T-helper 2 cell treated with Interferon-gamma antibody and Interleukin-4, amounts not matched to agents 5 μg/mL and 100 μg/mL, for 36 hours (primary cell): ENCODE results near the gene DPY19L3.
"Not testable (repeated sequence)": the region's sequence is repeated elsewhere in the genome, so short reads cannot be mapped to it uniquely, and the experiment has no call there.

Experiments used
- DNase-seq: peaks from one replicate; pipeline ENCODE4 v3.0.0; 2021; ENCODE audit warnings: low spot score
- H3K27ac Mint-ChIP-seq: one replicate; pipeline ENCODE4 v1.8.0; 2021; ENCODE audit warnings: mild to moderate bottlenecking, mixed read lengths
- H3K27me3 Mint-ChIP-seq: one replicate; pipeline ENCODE4 v1.8.0; 2021; ENCODE audit warnings: low read depth, mixed read lengths
- H3K36me3 Mint-ChIP-seq: one replicate; pipeline ENCODE4 v1.8.0; 2021; ENCODE audit warnings: low read depth, mixed read lengths
- H3K4me1 Mint-ChIP-seq: one replicate; pipeline ENCODE4 v1.8.0; 2021; ENCODE audit warnings: low read depth, mixed read lengths
- H3K4me3 Mint-ChIP-seq: one replicate; pipeline ENCODE4 v1.8.0; 2022; ENCODE audit warnings: mild to moderate bottlenecking, moderate library complexity, mixed read lengths
- H3K9me3 Mint-ChIP-seq: one replicate; pipeline ENCODE4 v1.8.0; 2021; ENCODE audit warnings: mixed read lengths

Gene DPY19L3

GRCh38 chr19:32442650-32443049 lies 37.1 kb downstream of the DPY19L3 start:
- no peaks in the 10 kb centered on the region for H3K4me1 Mint-ChIP-seq
- no peak for DNase-seq
- H3K27me3 Mint-ChIP-seq, result no peaks in the 10 kb centered on the region
- H3K4me3 Mint-ChIP-seq, result no peak overlapping the region
- no peaks in the 10 kb centered on the region for H3K9me3 Mint-ChIP-seq
- peaks cover 3% of the 10 kb centered on the region for H3K36me3 Mint-ChIP-seq
- no peak overlapping the region for H3K27ac Mint-ChIP-seq

GRCh38 chr19:32447534-32447933 lies 42.0 kb downstream of the DPY19L3 start:
- H3K4me3 Mint-ChIP-seq, H3K36me3 Mint-ChIP-seq, H3K4me1 Mint-ChIP-seq, H3K9me3 Mint-ChIP-seq, H3K27me3 Mint-ChIP-seq, DNase-seq, H3K27ac Mint-ChIP-seq: not testable (repeated sequence)

DNA sequence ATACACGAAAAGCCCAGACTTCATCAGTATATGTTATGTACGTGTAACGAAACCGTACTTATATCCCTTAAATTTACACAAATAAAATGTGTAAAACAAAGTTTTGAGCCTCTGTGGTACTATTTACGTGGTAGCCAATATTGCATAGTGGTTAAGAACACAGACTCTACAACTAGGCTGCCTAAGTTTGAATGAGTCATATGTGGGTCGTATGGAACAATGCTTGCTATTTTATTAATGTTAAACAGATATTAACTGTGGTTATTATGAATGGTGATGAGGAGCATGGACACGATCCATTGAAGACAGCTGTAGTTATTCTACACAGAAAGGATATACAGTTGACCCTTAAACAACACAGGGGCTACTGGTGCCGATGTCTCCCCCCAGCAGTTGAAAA lies 42.5 kb downstream of the DPY19L3 start:
- no peaks in the 10 kb centered on the region for H3K27me3 Mint-ChIP-seq
- H3K4me1 Mint-ChIP-seq, result no peaks in the 10 kb centered on the region
- H3K9me3 Mint-ChIP-seq, result no peaks in the 10 kb centered on the region
- no peak overlapping the region for H3K4me3 Mint-ChIP-seq
- no peaks in the 10 kb centered on the region for H3K36me3 Mint-ChIP-seq
- no peak overlapping the region for H3K27ac Mint-ChIP-seq
- no peak for DNase-seq

- H3K27me3 Mint-ChIP-seq, result no peaks in the 10 kb centered on the region
- H3K4me3 Mint-ChIP-seq, result no peak overlapping the region
- no peaks in the 10 kb centered on the region for H3K9me3 Mint-ChIP-seq
- peaks cover 2% of the 10 kb centered on the region for H3K36me3 Mint-ChIP-seq
- H3K4me1 Mint-ChIP-seq, result no peaks in the 10 kb centered on the region
- DNase-seq, result no peak
- H3K27ac Mint-ChIP-seq, result no peak overlapping the region
Observed at GRCh38 chr19:32450217-32450616, 44.6 kb downstream of the DPY19L3 start.

DNA sequence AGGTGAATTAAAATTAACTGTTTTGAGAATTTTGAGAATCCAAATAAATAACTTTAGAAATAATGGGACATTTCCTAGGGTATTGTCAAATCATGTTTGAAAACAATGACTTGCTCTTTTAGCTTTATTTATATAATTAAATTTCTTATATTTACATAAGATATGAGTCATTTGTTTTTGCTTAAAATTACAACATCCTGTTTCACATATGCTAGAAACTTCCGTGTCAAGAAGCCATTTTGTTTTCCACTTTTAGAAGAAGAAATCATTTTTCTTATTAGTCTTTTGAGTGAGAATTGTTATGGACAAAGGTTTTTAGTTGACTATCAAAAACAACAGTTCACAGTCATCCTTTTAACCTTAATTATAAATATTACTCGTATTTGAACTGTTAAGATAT lies 48.2 kb downstream of the DPY19L3 start:
- Mint-ChIP-seq H3K27me3 (no peaks in the 10 kb centered on the region), H3K36me3 (peaks cover 4% of the 10 kb centered on the region), H3K4me3 (no peak overlapping the region), H3K27ac (no peak overlapping the region), H3K9me3 (no peaks in the 10 kb centered on the region), H3K4me1 (peaks cover 5% of the 10 kb centered on the region)
- DNase-seq, result no peak

DNA sequence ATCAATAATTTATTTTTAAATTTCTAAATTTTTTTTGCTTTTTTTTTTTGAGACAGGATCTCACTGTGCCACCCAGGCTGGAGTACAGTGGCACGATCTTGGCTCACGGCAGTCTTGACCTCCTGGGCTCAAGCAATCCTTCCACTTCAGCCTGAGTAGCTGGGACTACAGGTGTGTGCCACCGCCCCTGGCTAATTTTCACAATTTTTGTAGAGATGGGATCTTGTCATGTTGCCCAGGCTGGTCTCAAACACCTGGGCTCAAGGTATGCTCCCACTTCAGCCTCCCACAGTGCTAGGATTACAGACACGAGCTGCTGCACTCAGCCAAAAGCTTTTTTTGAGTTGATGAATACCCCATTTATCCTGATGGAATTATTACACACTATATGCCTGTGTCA lies 50.8 kb downstream of the DPY19L3 start:
- Mint-ChIP-seq H3K4me1 (peaks cover 12% of the 10 kb centered on the region), H3K9me3 (no peaks in the 10 kb centered on the region), H3K27me3 (no peaks in the 10 kb centered on the region), H3K4me3 (no peak overlapping the region), H3K36me3 (peaks cover 7% of the 10 kb centered on the region), H3K27ac (no peak overlapping the region)
- no peak for DNase-seq

DNA sequence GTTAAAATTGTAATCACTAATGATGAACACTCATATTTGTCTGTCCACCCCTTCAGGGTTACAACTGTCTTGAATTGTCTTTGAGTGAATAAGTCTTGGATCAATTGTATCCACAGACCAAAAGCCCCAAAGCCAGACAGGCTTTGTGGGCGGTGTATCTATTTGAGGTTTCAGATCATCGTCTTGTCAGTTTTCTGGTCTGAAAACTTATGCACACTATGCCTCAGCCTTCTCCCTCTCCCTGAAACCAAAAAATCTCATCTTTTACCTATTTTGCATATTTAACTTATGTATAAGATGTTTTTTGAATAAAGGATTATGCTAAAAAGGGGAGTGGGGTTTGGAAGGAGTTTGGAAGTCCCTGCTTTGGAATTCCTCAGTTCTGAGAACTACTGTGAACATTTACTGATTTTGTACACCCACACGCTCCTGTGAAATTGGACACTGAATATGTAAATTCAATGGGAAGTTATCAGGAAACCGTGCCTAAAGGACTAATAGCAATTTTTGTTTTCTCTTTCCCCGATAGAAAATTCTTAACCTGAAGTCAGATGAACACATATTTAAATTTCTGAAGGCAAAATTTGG lies 52.1 kb downstream of the DPY19L3 start:
- H3K4me1 Mint-ChIP-seq, result peaks cover 12% of the 10 kb centered on the region
- DNase-seq, result no peak
- H3K27me3 Mint-ChIP-seq, result no peaks in the 10 kb centered on the region
- H3K9me3 Mint-ChIP-seq, result no peaks in the 10 kb centered on the region
- no peak overlapping the region for H3K4me3 Mint-ChIP-seq
- H3K36me3 Mint-ChIP-seq, result peaks cover 7% of the 10 kb centered on the region
- no peak overlapping the region for H3K27ac Mint-ChIP-seq

GRCh38 chr19:32458500-32459123 lies 53.0 kb downstream of the DPY19L3 start:
- peaks cover 7% of the 10 kb centered on the region for H3K36me3 Mint-ChIP-seq
- DNase-seq, result no peak
- no peak overlapping the region for H3K4me3 Mint-ChIP-seq
- H3K9me3 Mint-ChIP-seq, result no peaks in the 10 kb centered on the region
- peaks cover 12% of the 10 kb centered on the region for H3K4me1 Mint-ChIP-seq
- H3K27me3 Mint-ChIP-seq, result no peaks in the 10 kb centered on the region
- no peak overlapping the region for H3K27ac Mint-ChIP-seq

GRCh38 chr19:32459204-32459865 lies 53.8 kb downstream of the DPY19L3 start:
- H3K27me3 Mint-ChIP-seq, result no peaks in the 10 kb centered on the region
- no peak overlapping the region for H3K4me3 Mint-ChIP-seq
- H3K36me3 Mint-ChIP-seq, result peaks cover 5% of the 10 kb centered on the region
- no peak for DNase-seq
- H3K27ac Mint-ChIP-seq, result no peak overlapping the region
- H3K9me3 Mint-ChIP-seq, result no peaks in the 10 kb centered on the region
- peaks cover 12% of the 10 kb centered on the region for H3K4me1 Mint-ChIP-seq

- Mint-ChIP-seq H3K27me3 (no peaks in the 10 kb centered on the region), H3K4me1 (peaks cover 12% of the 10 kb centered on the region), H3K36me3 (peaks cover 5% of the 10 kb centered on the region), H3K9me3 (no peaks in the 10 kb centered on the region), H3K27ac (no peak overlapping the region), H3K4me3 (no peak overlapping the region)
- DNase-seq, result no peak
Observed at GRCh38 chr19:32460476-32460875, 54.9 kb downstream of the DPY19L3 start.

GRCh38 chr19:32464279-32464678 lies 58.7 kb downstream of the DPY19L3 start:
- Mint-ChIP-seq H3K9me3 (no peaks in the 10 kb centered on the region), H3K36me3 (no peaks in the 10 kb centered on the region), H3K27me3 (no peaks in the 10 kb centered on the region), H3K4me1 (peaks cover 4% of the 10 kb centered on the region), H3K27ac (no peak overlapping the region), H3K4me3 (no peak overlapping the region)
- DNase-seq, result no peak

DNA sequence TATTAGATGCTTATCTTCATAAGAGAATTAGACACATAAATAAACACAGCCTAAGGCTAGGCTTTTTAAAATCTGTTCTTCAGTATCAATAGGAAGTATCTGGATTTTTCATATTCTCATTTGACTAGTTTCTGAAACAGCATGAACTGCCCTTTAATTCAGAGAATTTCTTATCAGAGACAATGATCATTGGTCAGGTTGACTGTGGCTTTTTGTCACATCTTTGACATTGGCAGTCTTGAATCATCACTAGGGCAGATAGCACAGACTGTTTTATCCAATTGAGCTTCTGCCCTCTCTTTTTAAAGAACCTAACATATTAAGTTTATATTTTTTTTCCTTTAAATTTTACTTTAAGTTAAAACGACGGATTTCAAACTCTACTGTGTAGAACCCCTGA lies 59.6 kb downstream of the DPY19L3 start:
- Mint-ChIP-seq H3K4me1 (no peaks in the 10 kb centered on the region), H3K9me3 (no peaks in the 10 kb centered on the region), H3K36me3 (no peaks in the 10 kb centered on the region), H3K27ac (no peak overlapping the region), H3K27me3 (no peaks in the 10 kb centered on the region), H3K4me3 (no peak overlapping the region)
- DNase-seq, result peak; percentile 14

DNA sequence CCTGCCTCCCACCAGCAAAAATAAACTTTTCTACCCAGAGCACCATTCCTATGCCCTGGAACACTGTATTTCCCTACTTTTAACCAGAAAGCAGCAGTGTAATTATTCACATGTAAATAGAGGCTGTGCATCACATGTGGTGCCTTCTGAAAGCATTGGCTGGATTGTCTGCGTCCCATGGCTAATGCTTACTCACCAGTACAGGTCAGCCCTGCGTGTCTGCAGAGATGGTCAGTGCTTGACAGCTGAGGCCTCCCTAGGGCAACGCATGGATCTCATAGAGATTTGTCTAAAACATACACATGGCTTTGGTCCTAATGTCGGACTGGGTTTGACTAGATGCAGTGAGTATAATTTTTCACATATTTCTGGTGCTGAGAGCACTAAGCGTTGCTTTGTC lies 64.2 kb downstream of the DPY19L3 start:
- Mint-ChIP-seq H3K27ac (no peak overlapping the region), H3K4me1 (peaks cover 7% of the 10 kb centered on the region), H3K4me3 (no peak overlapping the region), H3K9me3 (no peaks in the 10 kb centered on the region), H3K36me3 (no peaks in the 10 kb centered on the region), H3K27me3 (no peaks in the 10 kb centered on the region)
- no peak for DNase-seq

GRCh38 chr19:32471095-32471494 lies 65.5 kb downstream of the DPY19L3 start:
- Mint-ChIP-seq H3K36me3 (no peaks in the 10 kb centered on the region), H3K27me3 (no peaks in the 10 kb centered on the region), H3K9me3 (no peaks in the 10 kb centered on the region), H3K4me3 (no peak overlapping the region), H3K4me1 (peaks cover 7% of the 10 kb centered on the region), H3K27ac (no peak overlapping the region)
- no peak for DNase-seq
